ENCODE data around the gene ZNF697. TPM values are rescaled to one million over a fixed set of nuclear protein-coding genes. Genes with fewer than 3 reads are reported as not detected.

The ZNF697 gene
- total RNA-seq, 3 donors from 2014 or later = 4.2 to 9.5 (median 7.0) TPM

DNA sequence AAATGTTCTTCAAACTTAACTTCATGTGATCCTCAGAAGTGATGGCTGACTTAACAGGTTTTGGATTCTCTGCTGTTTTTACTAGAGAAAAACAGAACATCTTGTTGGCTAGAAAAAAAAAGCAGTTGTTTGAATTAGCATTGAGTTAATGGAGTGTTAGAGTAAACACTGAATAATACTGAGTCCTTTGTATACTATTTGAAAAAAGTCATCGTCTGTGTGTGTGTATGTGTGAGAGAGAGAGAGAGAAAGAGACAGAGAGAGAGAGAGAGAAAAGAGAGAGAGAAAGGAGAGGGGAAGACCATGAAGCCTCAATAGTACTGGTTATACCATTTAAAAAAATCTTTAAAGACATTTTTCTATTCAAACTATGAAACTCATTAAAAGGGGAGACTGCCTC lies 10.4 kb downstream of the ZNF697 start:
- H3K4me1 ChIP-seq = no peaks in the 10 kb centered on the region
- no peaks in the 10 kb centered on the region for H3K9me3 ChIP-seq
- no peaks in the 10 kb centered on the region for H3K36me3 ChIP-seq
- H3K4me3 ChIP-seq = no peak overlapping the region
- H3K27me3 ChIP-seq = no peaks in the 10 kb centered on the region
- DNase-seq (ENCODE audit: low spot score in 2 of 2) = no peak
- TF ChIP-seq, protein P1, sequence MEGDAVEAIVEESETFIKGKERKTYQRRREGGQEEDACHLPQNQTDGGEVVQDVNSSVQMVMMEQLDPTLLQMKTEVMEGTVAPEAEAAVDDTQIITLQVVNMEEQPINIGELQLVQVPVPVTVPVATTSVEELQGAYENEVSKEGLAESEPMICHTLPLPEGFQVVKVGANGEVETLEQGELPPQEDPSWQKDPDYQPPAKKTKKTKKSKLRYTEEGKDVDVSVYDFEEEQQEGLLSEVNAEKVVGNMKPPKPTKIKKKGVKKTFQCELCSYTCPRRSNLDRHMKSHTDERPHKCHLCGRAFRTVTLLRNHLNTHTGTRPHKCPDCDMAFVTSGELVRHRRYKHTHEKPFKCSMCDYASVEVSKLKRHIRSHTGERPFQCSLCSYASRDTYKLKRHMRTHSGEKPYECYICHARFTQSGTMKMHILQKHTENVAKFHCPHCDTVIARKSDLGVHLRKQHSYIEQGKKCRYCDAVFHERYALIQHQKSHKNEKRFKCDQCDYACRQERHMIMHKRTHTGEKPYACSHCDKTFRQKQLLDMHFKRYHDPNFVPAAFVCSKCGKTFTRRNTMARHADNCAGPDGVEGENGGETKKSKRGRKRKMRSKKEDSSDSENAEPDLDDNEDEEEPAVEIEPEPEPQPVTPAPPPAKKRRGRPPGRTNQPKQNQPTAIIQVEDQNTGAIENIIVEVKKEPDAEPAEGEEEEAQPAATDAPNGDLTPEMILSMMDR (IDR thresholded peaks at IDR 0.05) = no peak
- TF ChIP-seq POLR2A (IDR thresholded peaks at IDR 0.05) (no peak), POLR2AphosphoS5 (IDR thresholded peaks at IDR 0.05) (no peak)
- no peak overlapping the region for H3K27ac ChIP-seq
- intact Hi-C loops (cut with DNase I; ENCODE audit: low total_unique reads) = no loop called here

DNA sequence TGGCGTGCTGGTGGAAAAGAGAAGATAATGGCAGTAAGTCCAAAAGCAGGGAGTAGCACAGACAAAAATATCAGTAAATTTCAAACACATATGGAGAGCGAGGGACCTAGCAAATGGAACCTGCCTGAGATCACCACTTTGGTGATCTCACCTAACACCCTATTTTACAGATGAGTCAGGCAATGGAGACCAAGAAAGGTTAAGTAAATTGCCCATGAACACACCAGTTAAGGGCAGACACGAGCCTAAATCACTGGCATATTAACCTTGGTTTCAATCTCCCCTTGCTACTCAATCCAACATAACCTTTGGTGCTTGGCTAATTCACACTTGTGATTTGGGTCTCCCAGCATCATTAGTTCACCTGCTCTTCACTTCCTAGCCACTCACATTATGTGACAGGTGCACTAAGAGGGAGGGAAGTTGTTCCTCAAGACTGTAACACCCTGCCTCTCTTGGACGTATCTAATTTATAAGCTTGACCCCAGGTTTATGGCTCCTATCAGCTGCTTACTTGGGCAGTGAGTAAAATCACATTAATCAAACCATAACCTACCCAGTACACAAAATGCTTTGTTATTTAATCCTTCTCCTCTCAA lies 11.5 kb downstream of the ZNF697 start:
- Histone ChIP-seq H3K4me3 (no peak overlapping the region), H3K27me3 (no peaks in the 10 kb centered on the region), H3K9me3 (no peaks in the 10 kb centered on the region), H3K36me3 (no peaks in the 10 kb centered on the region), H3K27ac (peak overlapping the region in 1 of 2 donors; percentile 11), H3K4me1 (peaks cover 5% of the 10 kb centered on the region in 2 donors)
- DNase-seq (ENCODE audit: low spot score in 2 of 2) = no peak
- TF ChIP-seq POLR2AphosphoS5 (IDR thresholded peaks at IDR 0.05) (no peak), POLR2A (IDR thresholded peaks at IDR 0.05) (no peak)
- intact Hi-C loops (cut with DNase I; ENCODE audit: low total_unique reads) = no loop called here

DNA sequence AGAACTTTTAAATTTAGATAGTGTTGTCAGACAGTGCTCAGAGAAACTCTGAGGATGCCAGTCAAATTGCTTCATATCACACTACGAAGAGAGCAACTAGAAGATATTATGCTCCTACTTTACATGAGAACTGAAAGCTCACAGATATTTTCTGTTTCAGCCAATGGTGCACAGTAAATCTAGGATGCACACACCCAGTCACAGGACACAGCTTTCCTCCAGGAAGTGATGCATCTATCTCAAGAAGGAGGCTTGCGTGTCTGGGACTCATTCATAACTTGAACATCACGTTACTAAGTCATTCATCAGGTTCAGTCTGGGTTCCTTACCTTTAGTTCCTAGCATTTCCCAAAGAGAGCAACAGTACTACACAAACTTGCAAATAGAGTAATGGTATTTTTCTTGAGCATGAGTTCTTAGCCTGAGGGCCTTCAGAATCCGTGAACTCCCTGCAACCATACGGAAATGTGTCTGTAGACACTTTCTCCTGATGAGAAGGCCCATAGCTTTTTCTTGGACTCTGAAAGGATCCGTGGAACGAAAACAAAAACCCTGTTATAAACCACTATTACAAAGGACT lies 12.2 kb downstream of the ZNF697 start:
- H3K9me3 ChIP-seq = no peaks in the 10 kb centered on the region
- no peak overlapping the region for H3K27ac ChIP-seq
- H3K4me1 ChIP-seq = peaks cover 5 to 9% of the 10 kb centered on the region in 2 donors
- H3K36me3 ChIP-seq = no peaks in the 10 kb centered on the region
- TF ChIP-seq POLR2AphosphoS5 (IDR thresholded peaks at IDR 0.05) = no peak
- TF ChIP-seq POLR2A (IDR thresholded peaks at IDR 0.05) = no peak
- TF ChIP-seq, protein P1 (IDR thresholded peaks at IDR 0.05) = no peak
- no peaks in the 10 kb centered on the region for H3K27me3 ChIP-seq
- H3K4me3 ChIP-seq = no peak overlapping the region
- DNase-seq (ENCODE audit: low spot score in 2 of 2) = no peak
- intact Hi-C loops (cut with DNase I; ENCODE audit: low total_unique reads) = no loop called here

DNA sequence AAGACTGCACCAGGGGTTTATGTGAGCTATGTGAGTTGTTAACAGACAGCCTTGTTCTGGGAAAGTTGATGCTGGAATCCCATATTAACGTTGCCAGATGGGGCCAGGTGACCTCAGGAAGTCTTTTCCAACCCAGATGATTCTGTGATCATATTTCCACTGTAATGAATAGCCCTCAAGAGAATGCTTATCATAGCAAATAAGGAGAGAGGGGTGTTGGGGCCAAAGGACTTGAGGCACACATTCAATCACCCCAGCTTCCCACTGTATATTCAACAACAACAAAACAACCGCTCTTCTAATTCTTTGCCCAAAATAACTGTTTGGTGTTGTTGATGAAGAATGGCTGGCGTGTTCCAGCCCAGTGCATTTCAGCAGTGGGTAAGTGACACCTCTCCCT lies 14.1 kb downstream of the ZNF697 start:
- Histone ChIP-seq H3K27ac (peak overlapping the region; percentile 0 to 37), H3K4me1 (peaks cover 5 to 9% of the 10 kb centered on the region in 2 donors), H3K36me3 (no peaks in the 10 kb centered on the region), H3K9me3 (no peaks in the 10 kb centered on the region), H3K27me3 (no peaks in the 10 kb centered on the region), H3K4me3 (no peak overlapping the region)
- TF ChIP-seq POLR2A (IDR thresholded peaks at IDR 0.05) (no peak), POLR2AphosphoS5 (IDR thresholded peaks at IDR 0.05) (no peak)
- TF ChIP-seq, protein P1 (IDR thresholded peaks at IDR 0.05) = no peak
- no peak for DNase-seq (ENCODE audit: low spot score in 2 of 2)
- intact Hi-C loops (cut with DNase I; ENCODE audit: low total_unique reads) = no loop called here

DNA sequence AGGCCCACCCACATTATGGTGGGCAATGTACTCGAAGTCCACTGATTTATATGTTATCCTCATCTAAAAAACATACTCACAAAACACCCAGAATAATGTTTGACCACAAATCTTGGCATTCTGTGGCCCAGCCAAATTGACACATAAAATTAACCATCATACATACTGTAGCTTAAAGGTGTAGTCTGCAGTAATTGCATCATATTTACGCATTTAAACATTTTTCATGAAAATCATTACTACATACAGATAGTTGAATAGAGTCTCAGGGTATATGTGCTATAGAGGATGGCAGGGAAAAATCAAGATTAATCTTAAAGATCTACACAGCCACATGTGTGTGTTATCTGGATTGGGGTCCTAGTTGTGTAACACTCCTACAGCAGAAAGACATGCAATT lies 14.5 kb downstream of the ZNF697 start:
- Histone ChIP-seq H3K9me3 (no peaks in the 10 kb centered on the region), H3K36me3 (no peaks in the 10 kb centered on the region), H3K4me3 (no peak overlapping the region), H3K27ac (peak overlapping the region; percentile 0 to 37), H3K27me3 (no peaks in the 10 kb centered on the region), H3K4me1 (peaks cover 5 to 9% of the 10 kb centered on the region in 2 donors)
- intact Hi-C loops (cut with DNase I; ENCODE audit: low total_unique reads) = no loop called here
- DNase-seq (ENCODE audit: low spot score in 2 of 2) = no peak
- TF ChIP-seq POLR2AphosphoS5 (IDR thresholded peaks at IDR 0.05) (no peak), POLR2A (IDR thresholded peaks at IDR 0.05) (no peak)
- TF ChIP-seq, protein P1 (IDR thresholded peaks at IDR 0.05) = no peak

Data from breast epithelium (tissue), 4 donors.